Loucy (cell line): ENCODE measurements around the gene IQGAP3.

Experiments
- CTCF ChIP-seq: fragments of 200-600 bp; sonication (generic); conservative IDR thresholded peaks from 2 replicates; pipeline ENCODE4 v1.5.1; 2014; ENCODE audit warnings: mild to moderate bottlenecking, antibody characterized with exemption, low read length
- EZH2phosphoT487 ChIP-seq: fragments of 200-600 bp; IDR thresholded peaks from 2 replicates; pipeline ENCODE4 v1.6.1; 2018; ENCODE audit warnings: antibody characterized with exemption, mild to moderate bottlenecking, moderate library complexity, borderline replicate concordance

- TF ChIP-seq CTCF (no peak), EZH2phosphoT487 (no peak)
Observed at GRCh38 chr1:156482276-156482675, 90.1 kb downstream of the IQGAP3 start.
